AG04449 (cell line): ENCODE results near the gene CACNA1C.

ENCODE experiments used
- CTCF ChIA-PET: fragments of 350-600 bp; formaldehyde crosslinking; extraction: SDS; loops from one replicate; lab custom pipeline; 2021; ENCODE audit warnings: antibody characterized with exemption; lab: Yijun Ruan, JAX
- POLR2A ChIA-PET: fragments of 400-600, 350-600 bp; formaldehyde crosslinking; extraction: SDS; loops from one replicate; lab custom pipeline; 2020; ENCODE audit warnings: antibody characterized with exemption, inconsistent platforms; lab: Yijun Ruan, JAX
- DNase-seq: peaks from one replicate; pipeline ENCODE4 v3.0.0-alpha.2; 2010; ENCODE audit warnings: low read depth, low spot score
- H3K4me3 ChIP-seq: 2 replicates; pipeline ENCODE4 v1.5.1; 2011; ENCODE audit warnings: low read depth, mild to moderate bottlenecking, control low read depth, low read length
- TF ChIP-seq, protein P1 (sequence below): IDR thresholded peaks from one replicate; pipeline ENCODE4 v1.5.1; 2011; ENCODE audit warnings: mild to moderate bottlenecking, moderate library complexity, low read length, control low read depth, inconsistent platforms; ENCODE audit not compliant: insufficient read depth; ENCODE audit errors: missing control alignments

Gene CACNA1C

DNA sequence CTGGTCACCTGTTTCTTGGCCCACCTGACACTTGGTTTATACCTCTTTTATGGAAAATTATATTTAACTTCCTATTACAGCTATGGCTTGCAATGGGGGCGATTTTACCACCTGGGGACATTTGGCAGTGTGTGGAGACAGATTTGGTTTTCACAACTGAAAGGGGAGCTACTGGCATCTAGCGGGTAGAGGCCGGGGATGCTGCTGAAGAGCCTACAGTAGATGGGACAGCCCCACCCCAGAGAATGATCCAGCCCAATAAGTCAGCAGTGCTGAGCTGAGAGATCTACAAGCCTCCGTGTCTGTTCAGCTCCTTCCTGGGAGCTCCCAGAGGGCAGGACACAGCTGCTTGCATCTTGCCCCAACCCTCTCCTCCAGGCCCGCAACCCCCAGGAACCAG is 302.8 kb downstream of the CACNA1C start:
- ChIA-PET POLR2A (no interaction called here), CTCF (interaction anchor here (1.1 to 1.5 kb wide), 3 partner anchors 14 to 19 kb away, joined by 3 to 4 read pairs (median 3); no protein-coding TSS in a partner anchor)
- no peak for DNase-seq
- TF ChIP-seq, protein P1, sequence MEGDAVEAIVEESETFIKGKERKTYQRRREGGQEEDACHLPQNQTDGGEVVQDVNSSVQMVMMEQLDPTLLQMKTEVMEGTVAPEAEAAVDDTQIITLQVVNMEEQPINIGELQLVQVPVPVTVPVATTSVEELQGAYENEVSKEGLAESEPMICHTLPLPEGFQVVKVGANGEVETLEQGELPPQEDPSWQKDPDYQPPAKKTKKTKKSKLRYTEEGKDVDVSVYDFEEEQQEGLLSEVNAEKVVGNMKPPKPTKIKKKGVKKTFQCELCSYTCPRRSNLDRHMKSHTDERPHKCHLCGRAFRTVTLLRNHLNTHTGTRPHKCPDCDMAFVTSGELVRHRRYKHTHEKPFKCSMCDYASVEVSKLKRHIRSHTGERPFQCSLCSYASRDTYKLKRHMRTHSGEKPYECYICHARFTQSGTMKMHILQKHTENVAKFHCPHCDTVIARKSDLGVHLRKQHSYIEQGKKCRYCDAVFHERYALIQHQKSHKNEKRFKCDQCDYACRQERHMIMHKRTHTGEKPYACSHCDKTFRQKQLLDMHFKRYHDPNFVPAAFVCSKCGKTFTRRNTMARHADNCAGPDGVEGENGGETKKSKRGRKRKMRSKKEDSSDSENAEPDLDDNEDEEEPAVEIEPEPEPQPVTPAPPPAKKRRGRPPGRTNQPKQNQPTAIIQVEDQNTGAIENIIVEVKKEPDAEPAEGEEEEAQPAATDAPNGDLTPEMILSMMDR: no peak
- no peak overlapping the region for H3K4me3 ChIP-seq

DNA sequence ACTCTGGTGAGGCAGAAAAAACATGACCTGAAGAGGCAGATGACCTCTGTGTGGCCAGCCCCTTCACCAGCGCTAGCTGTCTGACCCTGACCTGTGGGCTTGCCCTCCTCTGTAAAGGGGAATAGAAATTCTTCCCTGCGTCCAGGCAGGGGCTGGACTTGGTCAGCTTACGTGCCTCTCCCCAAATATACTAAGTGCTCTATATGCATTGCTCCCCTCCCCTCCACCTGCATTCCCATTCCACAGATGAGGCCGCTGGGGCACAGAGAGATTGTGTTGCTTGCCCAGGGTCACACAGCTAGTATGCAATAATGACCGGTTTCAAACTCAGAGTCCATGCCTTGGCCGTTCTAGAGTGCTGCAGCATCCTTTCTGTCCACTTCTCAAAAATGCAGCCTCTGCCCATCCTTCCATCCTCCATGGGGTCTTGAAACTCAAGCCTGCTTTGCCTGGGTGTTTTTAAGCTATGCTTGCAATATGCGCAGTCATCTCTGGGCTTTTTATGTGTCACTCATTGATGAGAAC is 303.9 kb downstream of the CACNA1C start:
- DNase-seq: no peak
- no peak overlapping the region for H3K4me3 ChIP-seq
- CTCF ChIA-PET: interaction anchor here (0.8 to 1.6 kb wide), 5 partner anchors 9 to 323 kb away, joined by 3 to 4 read pairs (median 4); no protein-coding TSS in a partner anchor
- TF ChIP-seq, protein P1: no peak
- POLR2A ChIA-PET: no interaction called here

DNA sequence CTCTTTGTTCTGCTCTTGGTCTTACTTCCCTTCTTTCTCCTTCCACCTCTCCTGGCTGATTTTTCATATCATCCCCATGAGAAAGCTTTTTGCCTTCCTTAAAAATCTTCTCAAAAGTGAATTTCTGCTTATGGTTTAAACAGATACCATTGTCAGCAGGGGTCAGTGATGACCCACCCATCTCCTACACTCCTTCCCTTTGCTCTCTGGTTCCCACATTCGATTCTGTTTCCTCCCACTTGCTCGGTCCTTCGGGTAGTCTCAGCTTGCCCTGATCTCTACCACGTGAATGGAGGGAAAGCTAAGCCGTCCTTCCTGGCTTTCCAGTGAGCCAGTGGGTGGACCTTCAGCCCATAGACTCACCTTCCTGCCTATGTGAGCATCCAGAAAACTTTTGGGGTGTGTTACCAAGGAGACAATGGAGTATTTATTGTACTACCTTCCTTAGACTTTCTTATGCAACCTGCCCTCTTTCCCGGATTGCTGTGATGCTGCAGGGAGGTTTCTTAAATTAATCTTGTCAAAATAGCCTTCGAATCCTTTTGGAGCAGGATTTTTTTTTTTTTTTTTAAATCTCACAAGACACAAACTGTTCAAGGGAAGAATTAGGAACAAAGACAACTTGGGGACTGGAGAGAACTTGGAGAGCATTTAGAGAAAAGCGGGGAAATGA is 306.3 kb downstream of the CACNA1C start:
- ChIA-PET CTCF (interaction anchor here (1.1 kb wide), 1 partner anchor 26 kb away, joined by 3 read pairs; no protein-coding TSS in a partner anchor), POLR2A (no interaction called here)
- TF ChIP-seq, protein P1: no peak
- H3K4me3 ChIP-seq: no peak overlapping the region
- DNase-seq: no peak

DNA sequence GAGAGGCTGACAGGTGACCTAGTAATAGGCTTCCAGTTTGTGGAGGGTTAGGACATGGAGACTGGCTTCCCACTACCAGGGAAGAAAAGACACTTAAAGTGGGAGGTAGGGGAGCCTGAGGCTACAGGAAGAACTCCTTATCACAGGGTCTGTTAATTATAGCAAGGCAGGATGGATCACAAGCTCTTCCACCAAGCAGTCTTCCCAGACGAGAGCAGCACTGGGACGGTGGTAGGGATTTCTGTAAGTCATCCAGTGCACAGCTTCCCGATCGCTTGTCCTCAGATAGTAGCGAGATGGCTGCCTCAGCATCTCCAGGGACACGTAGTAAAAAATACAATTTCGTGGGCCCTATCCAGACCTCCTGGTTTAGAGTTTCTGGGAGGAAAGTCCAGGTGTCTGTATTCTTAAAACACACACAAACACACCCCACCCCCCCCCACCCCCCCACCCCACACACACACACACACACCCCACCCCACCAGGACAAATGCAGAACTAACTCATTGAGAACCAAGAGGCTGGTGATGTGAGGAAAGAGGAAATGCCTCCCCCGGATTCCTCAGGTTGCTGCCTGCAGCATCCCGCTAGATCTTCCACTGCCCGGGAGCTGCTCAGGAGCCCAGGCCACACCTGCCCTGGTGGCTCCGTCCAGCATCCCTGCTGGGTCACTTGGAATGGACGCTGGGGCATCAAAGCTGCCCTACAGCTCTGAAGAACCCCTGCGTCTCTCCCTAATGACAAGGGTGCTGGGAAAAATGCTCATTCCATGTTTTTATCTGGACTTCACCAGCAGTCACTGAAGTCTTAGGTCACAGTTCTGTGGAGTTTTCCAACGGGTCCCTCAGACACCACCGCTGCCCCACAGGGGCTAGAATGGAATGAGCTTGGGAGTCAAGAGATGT is 307.2 kb downstream of the CACNA1C start:
- no peak overlapping the region for H3K4me3 ChIP-seq
- DNase-seq: no peak
- TF ChIP-seq, protein P1: no peak
- ChIA-PET POLR2A (interaction anchor here (0.7 kb wide), 1 partner anchor 84 kb away, joined by 4 read pairs; no protein-coding TSS in a partner anchor), CTCF (interaction anchor here (1.0 to 2.9 kb wide), 8 partner anchors 11 to 223 kb away, joined by 3 to 11 read pairs (median 5); no protein-coding TSS in a partner anchor)

DNA sequence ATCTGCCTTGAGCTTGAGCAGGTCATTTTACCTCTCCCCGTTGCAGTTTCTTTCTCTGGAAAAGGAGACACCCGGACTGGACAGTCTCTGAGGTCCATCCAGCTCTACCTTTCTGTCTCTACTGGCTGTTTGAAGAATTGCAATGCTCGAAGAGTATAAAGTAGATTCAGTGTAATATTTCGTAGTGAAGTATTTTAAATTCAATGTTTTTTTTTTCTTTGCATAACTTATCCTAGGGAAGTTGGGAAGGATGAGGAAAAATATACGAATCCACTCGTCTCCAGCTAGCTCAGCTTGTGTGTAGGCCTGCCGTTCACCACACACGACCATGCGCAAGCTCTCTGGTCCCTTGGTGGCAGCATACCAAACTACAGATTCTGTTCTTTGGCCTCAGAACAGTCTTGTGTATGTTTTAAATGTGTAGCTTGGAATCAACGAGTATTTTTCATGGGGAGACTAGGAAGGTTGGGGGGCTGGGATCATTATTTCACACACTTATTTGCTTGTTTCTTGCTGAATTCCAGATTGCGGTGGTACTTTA is 307.9 kb downstream of the CACNA1C start:
- POLR2A ChIA-PET: interaction anchor here (0.7 kb wide), 2 partner anchors 11 to 85 kb away, joined by 3 to 4 read pairs; no protein-coding TSS in a partner anchor
- CTCF ChIA-PET: interaction anchor here (1.0 to 2.9 kb wide), 7 partner anchors 10 to 222 kb away, joined by 3 to 11 read pairs (median 6); no protein-coding TSS in a partner anchor
- DNase-seq: no peak

More for the DNA sequence above, 307.9 kb downstream of the CACNA1C start:
- TF ChIP-seq, protein P1: no peak
- no peak overlapping the region for H3K4me3 ChIP-seq
